ENCODE measurements around the gene DPY30.

Gene DPY30

DNA sequence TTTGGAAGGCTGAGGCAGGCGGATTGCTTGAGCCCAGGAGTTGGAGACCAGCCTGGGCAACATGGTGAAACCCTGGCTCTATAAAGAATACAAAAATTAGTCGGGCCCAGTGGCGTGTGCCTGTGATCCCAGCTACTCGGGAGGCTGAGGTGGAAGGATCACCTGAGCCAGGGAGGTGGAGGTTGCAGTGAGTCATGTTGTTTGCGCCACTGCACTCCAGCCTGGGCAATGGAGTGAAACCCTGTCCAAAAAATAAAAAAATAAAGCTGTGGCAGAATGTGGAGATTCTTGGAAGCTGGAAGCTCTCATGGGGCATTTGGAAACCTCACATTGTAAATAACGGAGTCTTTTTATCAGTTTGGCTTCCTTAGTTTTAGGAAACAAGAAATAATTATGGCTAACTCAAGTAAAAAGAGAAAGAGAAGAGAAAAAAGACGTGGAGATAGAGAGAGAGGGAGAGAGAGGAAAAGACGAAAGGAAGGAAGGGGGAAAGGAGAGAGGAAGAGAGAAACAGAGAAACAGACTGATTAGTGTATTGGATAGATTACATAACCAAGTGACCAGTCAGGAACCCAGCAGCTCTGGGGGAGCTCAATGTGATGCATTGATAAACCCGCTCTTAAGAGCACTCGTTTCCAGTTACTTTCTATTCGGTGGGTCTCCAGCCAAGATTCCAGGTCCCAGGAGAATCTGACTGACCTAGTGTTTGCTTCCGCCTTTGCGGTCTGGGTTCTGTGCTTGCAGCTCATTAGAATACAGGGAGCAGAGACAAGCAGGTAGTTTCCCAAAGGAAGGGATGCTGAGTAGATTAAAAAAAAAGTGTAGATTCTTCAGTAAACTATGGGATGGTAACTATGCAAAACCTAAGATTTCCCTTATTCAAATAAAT lies 22.6 kb upstream of the DPY30 start:
- Histone ChIP-seq H2AFZ (ENCODE audit: low read length) (no peak overlapping the region), H3K9ac (ENCODE audit: low read length) (peak overlapping the region; percentile 76), H3K36me3 (ENCODE audit: insufficient read depth, low read length) (no peaks in the 10 kb centered on the region), H3K27ac (ENCODE audit: low read depth, low read length, poor library complexity, severe bottlenecking) (no peak overlapping the region), H3K4me1 (ENCODE audit: insufficient read depth, low read length, severe bottlenecking) (peaks cover 28% of the 10 kb centered on the region), H3K9me3 (ENCODE audit: low read length) (no peaks in the 10 kb centered on the region), H3K9me2 (ENCODE audit: low read depth, low read length) (no peaks in the 10 kb centered on the region), H3F3A (ENCODE audit: insufficient read depth, low read length) (no peaks in the 10 kb centered on the region), H3K4me3 (ENCODE audit: low read depth, low read length, poor library complexity, severe bottlenecking) (peak overlapping the region; percentile 69), H4K20me1 (ENCODE audit: insufficient read depth, low read length) (no peaks in the 10 kb centered on the region), H3K27me3 (ENCODE audit: insufficient read depth, low read length) (no peaks in the 10 kb centered on the region), H3K79me2 (ENCODE audit: insufficient read depth, low read length) (peaks cover 11% of the 10 kb centered on the region; the same call in 1 of the 2 replicates), H3K4me2 (ENCODE audit: low read length) (peak overlapping the region; percentile 72)
- TF ChIP-seq, protein P1, sequence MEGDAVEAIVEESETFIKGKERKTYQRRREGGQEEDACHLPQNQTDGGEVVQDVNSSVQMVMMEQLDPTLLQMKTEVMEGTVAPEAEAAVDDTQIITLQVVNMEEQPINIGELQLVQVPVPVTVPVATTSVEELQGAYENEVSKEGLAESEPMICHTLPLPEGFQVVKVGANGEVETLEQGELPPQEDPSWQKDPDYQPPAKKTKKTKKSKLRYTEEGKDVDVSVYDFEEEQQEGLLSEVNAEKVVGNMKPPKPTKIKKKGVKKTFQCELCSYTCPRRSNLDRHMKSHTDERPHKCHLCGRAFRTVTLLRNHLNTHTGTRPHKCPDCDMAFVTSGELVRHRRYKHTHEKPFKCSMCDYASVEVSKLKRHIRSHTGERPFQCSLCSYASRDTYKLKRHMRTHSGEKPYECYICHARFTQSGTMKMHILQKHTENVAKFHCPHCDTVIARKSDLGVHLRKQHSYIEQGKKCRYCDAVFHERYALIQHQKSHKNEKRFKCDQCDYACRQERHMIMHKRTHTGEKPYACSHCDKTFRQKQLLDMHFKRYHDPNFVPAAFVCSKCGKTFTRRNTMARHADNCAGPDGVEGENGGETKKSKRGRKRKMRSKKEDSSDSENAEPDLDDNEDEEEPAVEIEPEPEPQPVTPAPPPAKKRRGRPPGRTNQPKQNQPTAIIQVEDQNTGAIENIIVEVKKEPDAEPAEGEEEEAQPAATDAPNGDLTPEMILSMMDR (IDR thresholded peaks at IDR 0.05; ENCODE audit: low read length), result no peak

DNA sequence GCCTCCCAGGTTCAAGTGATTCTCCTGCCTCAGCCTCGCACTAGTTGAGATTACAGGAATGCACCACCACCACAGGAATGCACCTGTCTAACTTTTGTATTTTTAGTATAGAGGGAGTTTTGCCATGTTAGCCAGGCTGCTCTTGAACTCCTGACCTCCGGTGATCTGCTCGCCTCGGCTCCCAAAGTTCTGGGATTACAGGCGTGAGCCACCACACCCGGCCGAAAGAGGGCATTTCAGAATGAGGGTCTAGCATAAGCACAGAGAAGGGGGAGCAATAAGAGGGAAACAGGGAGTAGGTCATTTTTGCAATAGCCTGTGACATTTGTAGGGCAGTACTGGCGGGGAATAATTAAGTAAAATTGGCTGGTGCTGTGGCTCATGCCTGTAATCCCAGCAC lies 21.8 kb upstream of the DPY30 start:
- Histone ChIP-seq H3K27me3 (ENCODE audit: insufficient read depth, low read length) (no peaks in the 10 kb centered on the region), H3F3A (ENCODE audit: insufficient read depth, low read length) (no peaks in the 10 kb centered on the region), H3K79me2 (ENCODE audit: insufficient read depth, low read length) (peaks cover 11% of the 10 kb centered on the region; the same call in 1 of the 2 replicates), H3K9ac (ENCODE audit: low read length) (no peak overlapping the region), H3K27ac (ENCODE audit: low read depth, low read length, poor library complexity, severe bottlenecking) (no peak overlapping the region), H3K36me3 (ENCODE audit: insufficient read depth, low read length) (no peaks in the 10 kb centered on the region), H3K9me3 (ENCODE audit: low read length) (no peaks in the 10 kb centered on the region), H3K4me1 (ENCODE audit: insufficient read depth, low read length, severe bottlenecking) (peaks cover 26% of the 10 kb centered on the region), H4K20me1 (ENCODE audit: insufficient read depth, low read length) (no peaks in the 10 kb centered on the region), H3K9me2 (ENCODE audit: low read depth, low read length) (no peaks in the 10 kb centered on the region), H2AFZ (ENCODE audit: low read length) (no peak overlapping the region), H3K4me3 (ENCODE audit: low read depth, low read length, poor library complexity, severe bottlenecking) (no peak overlapping the region), H3K4me2 (ENCODE audit: low read length) (no peak overlapping the region)
- no peak for TF ChIP-seq EZH2 (IDR thresholded peaks at IDR 0.05; ENCODE audit: borderline replicate concordance, low read length)
- TF ChIP-seq, protein P1 (IDR thresholded peaks at IDR 0.05; ENCODE audit: low read length), result no peak

DNA sequence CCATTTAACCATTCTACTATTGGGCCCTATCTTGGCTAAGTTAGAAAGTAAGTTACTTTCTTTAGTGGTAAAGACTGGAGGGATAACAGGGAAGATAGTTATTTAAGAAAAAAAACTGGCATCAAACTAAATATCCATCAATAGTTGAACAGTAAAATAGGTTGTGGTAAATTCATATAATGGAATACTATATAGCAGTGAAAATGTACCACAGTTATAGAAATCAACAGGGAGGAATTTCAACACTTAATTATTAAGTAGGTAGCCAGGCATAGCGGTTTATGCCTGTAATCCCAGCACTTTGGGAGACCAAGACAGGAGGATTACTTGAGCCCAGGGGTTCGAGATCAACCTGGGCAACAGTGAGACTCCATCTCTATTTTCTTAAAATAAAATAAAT lies 20.7 kb upstream of the DPY30 start:
- no peak overlapping the region for H3K4me2 ChIP-seq (ENCODE audit: low read length)
- no peak overlapping the region for H3K27ac ChIP-seq (ENCODE audit: low read depth, low read length, poor library complexity, severe bottlenecking)
- no peaks in the 10 kb centered on the region for H3K36me3 ChIP-seq (ENCODE audit: insufficient read depth, low read length)
- H3K4me3 ChIP-seq (ENCODE audit: low read depth, low read length, poor library complexity, severe bottlenecking), result no peak overlapping the region
- H3K9me3 ChIP-seq (ENCODE audit: low read length), result no peaks in the 10 kb centered on the region
- no peak for TF ChIP-seq EZH2 (IDR thresholded peaks at IDR 0.05; ENCODE audit: borderline replicate concordance, low read length)
- TF ChIP-seq, protein P1 (IDR thresholded peaks at IDR 0.05; ENCODE audit: low read length), result no peak
- no peaks in the 10 kb centered on the region for H3F3A ChIP-seq (ENCODE audit: insufficient read depth, low read length)
- H3K79me2 ChIP-seq (ENCODE audit: insufficient read depth, low read length), result peaks cover 7% of the 10 kb centered on the region; the same call in 1 of the 2 replicates
- no peaks in the 10 kb centered on the region for H3K27me3 ChIP-seq (ENCODE audit: insufficient read depth, low read length)
- H3K9me2 ChIP-seq (ENCODE audit: low read depth, low read length), result no peaks in the 10 kb centered on the region
- H4K20me1 ChIP-seq (ENCODE audit: insufficient read depth, low read length), result no peaks in the 10 kb centered on the region
- H3K4me1 ChIP-seq (ENCODE audit: insufficient read depth, low read length, severe bottlenecking), result peaks cover 14% of the 10 kb centered on the region
- H3K9ac ChIP-seq (ENCODE audit: low read length), result no peak overlapping the region
- no peak overlapping the region for H2AFZ ChIP-seq (ENCODE audit: low read length)
